ENCODE results near the gene ANKS1B. TPM values are rescaled to one million over a fixed set of nuclear protein-coding genes. Genes with fewer than 3 reads are reported as not detected.

Gene ANKS1B
- total RNA-seq, 1 experiment from 2014 or later = 0.54 TPM

GRCh38 chr12:98788396-98788795, 1196.3 kb downstream of the ANKS1B start:
- Histone ChIP-seq H3K9me3 (ENCODE audit: control insufficient read depth in 1 of 2, insufficient read depth in 1 of 2, low read depth in 1 of 2, low read length in 2 of 2) (no peaks in the 10 kb centered on the region), H3K27ac (ENCODE audit: low read depth, low read length) (no peak overlapping the region), H3K4me1 (ENCODE audit: control insufficient read depth in 1 of 2, insufficient read depth in 2 of 2, low read length in 2 of 2) (no peaks in the 10 kb centered on the region), H3K4me2 (ENCODE audit: low read length) (no peak overlapping the region), H2AFZ (ENCODE audit: low read depth, low read length, poor library complexity, severe bottlenecking) (no peak overlapping the region), H3K27me3 (ENCODE audit: insufficient read depth, low read length) (peaks cover 62% of the 10 kb centered on the region), H3K4me3 (replicated peaks in 1 of 2; ENCODE audit: low read depth in 1 of 2, low read length in 2 of 2) (no peak overlapping the region), H3K36me3 (ENCODE audit: control insufficient read depth in 1 of 2, insufficient read depth in 2 of 2, low read length in 2 of 2) (no peaks in the 10 kb centered on the region), H3K9ac (ENCODE audit: low read length) (no peak overlapping the region), H4K20me1 (ENCODE audit: insufficient read depth) (no peaks in the 10 kb centered on the region), H3K79me2 (ENCODE audit: insufficient read depth, low read length) (no peaks in the 10 kb centered on the region), H3K9me2 (ENCODE audit: insufficient read depth) (no peaks in the 10 kb centered on the region)
- RAD21 ChIA-PET (ENCODE audit: low non-redundant PET in 1 of 2, low total read pairs in 2 of 2, uncharacterized antibody in 2 of 2, unreplicated experiment in 2 of 2) = no interaction called here
- intact Hi-C loops (cut with micrococcal nuclease) = no loop called here
- ATAC-seq = no peak
- no peak for DNase-seq (ENCODE audit: low read depth, low spot score)
- TF ChIP-seq ZFX (IDR thresholded peaks at IDR 0.05) (no peak), YY1 (IDR thresholded peaks at IDR 0.05; ENCODE audit: extremely low read depth, insufficient replicate concordance, low read depth, low read length) (no peak), ZBTB33 (IDR thresholded peaks at IDR 0.05; ENCODE audit: extremely low read depth, insufficient replicate concordance, low read length) (no peak), ATF3 (IDR thresholded peaks at IDR 0.05) (no peak), EGR1 (IDR thresholded peaks at IDR 0.05; ENCODE audit: low read depth) (no peak), ZNF274 (IDR thresholded peaks at IDR 0.05; ENCODE audit: low read depth, low read length) (no peak), TCF7L2 (IDR thresholded peaks at IDR 0.05; ENCODE audit: borderline replicate concordance, extremely low read depth, insufficient read depth, insufficient read length) (no peak), POLR2A (IDR thresholded peaks at IDR 0.05; ENCODE audit: borderline replicate concordance, extremely low read depth, insufficient read depth, insufficient read length) (no peak), ELF1 (IDR thresholded peaks at IDR 0.05; ENCODE audit: borderline replicate concordance, low read depth) (no peak), SIN3A (IDR thresholded peaks at IDR 0.05; ENCODE audit: low read depth) (no peak), CBX3 (IDR thresholded peaks at IDR 0.05; ENCODE audit: low read depth) (no peak), CEBPB (IDR thresholded peaks at IDR 0.05; ENCODE audit: low read depth) (no peak), SRF (IDR thresholded peaks at IDR 0.05; ENCODE audit: low read depth) (no peak), EZH2 (IDR thresholded peaks at IDR 0.05) (no peak), FOSL1 (IDR thresholded peaks at IDR 0.05; ENCODE audit: low read depth) (no peak)
- TF ChIP-seq, protein P1, sequence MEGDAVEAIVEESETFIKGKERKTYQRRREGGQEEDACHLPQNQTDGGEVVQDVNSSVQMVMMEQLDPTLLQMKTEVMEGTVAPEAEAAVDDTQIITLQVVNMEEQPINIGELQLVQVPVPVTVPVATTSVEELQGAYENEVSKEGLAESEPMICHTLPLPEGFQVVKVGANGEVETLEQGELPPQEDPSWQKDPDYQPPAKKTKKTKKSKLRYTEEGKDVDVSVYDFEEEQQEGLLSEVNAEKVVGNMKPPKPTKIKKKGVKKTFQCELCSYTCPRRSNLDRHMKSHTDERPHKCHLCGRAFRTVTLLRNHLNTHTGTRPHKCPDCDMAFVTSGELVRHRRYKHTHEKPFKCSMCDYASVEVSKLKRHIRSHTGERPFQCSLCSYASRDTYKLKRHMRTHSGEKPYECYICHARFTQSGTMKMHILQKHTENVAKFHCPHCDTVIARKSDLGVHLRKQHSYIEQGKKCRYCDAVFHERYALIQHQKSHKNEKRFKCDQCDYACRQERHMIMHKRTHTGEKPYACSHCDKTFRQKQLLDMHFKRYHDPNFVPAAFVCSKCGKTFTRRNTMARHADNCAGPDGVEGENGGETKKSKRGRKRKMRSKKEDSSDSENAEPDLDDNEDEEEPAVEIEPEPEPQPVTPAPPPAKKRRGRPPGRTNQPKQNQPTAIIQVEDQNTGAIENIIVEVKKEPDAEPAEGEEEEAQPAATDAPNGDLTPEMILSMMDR (IDR thresholded peaks at IDR 0.05 in 2 of 3, conservative IDR thresholded peaks at IDR 0.05 in 1 of 3; ENCODE audit: borderline replicate concordance in 1 of 3, insufficient read depth in 1 of 3, low read depth in 2 of 3, low read length in 2 of 3) = no peak
- BruUV-seq (replicated peaks) = no TSS peak
- POLR2A ChIA-PET = no interaction called here
- CTCF ChIA-PET = no interaction called here

Data from HCT116 (cell line).